ENCODE results near the gene FTH1.
A peak's percentile ranks its signal among the peaks of the same experiment; 100 is the strongest.
"Not testable (repeated sequence)": the region's sequence is repeated elsewhere in the genome, so short reads cannot be mapped to it uniquely, and the experiment has no call there.

The FTH1 gene

DNA sequence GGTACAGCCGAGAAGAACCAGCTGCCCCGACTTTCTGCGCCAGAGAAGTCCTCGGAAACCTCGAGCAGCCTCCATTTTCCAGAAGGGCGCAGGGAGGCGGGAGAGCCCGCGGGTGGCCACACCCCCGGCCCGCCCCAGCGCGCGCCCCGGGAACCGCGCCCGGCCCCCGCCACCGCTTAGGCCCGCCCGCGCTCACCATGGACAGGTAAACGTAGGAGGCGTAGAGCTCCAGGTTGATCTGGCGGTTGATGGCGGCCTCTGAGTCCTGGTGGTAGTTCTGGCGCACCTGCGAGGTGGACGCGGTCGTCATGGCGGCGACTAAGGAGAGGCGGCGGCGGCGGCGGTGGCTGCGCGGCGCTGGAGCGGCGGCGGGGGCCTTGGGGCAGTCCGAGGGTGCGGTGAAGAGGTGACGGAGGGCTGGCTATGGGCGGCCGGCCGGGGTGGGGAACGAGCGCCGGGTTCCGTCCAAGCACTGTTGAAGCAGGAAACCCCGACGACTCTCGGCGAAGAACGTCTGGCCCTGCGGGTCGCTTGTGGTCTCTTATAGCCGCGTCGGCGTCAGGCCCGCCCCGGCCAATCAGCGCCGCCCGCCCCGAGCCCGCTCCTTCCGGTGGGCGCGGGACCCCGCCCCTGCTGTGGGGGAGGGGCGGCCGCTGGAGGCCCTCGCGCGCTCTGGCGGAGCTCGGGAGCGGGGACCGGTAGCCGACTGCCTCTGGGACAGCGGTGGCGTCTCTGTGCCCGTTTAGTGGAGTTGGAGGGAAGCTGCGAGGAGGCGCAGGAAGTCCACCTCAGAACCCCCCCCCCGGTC is at the start of gene FTH1:
FTH1 (minus strand) TSS at position 519 of the 808 bp plus-strand sequence; CDS start at position 310, 209 bp downstream.
- DNase-seq (ENCODE audit: low read depth): peak; percentile 83

DNA sequence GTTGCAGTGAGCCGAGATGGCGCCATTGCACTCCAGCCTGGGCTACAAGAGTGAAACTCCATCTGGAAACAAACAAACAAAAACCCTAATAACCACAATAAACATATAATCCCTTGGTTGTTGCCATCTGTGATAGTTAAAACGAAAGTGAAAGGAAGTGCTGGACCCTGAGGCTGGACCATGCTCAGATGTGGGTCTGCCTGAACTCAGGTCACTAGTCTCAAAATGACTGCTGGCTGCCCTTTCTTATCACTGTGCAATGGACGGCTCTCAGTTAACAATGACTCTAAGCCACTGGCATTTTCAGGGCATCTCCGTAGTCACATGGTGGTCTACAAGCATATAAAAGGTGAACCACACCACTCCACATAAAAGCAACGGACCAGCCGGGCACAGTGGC is 48.2 kb upstream of the FTH1 start:
- DNase-seq (ENCODE audit: low read depth): no peak

DNA sequence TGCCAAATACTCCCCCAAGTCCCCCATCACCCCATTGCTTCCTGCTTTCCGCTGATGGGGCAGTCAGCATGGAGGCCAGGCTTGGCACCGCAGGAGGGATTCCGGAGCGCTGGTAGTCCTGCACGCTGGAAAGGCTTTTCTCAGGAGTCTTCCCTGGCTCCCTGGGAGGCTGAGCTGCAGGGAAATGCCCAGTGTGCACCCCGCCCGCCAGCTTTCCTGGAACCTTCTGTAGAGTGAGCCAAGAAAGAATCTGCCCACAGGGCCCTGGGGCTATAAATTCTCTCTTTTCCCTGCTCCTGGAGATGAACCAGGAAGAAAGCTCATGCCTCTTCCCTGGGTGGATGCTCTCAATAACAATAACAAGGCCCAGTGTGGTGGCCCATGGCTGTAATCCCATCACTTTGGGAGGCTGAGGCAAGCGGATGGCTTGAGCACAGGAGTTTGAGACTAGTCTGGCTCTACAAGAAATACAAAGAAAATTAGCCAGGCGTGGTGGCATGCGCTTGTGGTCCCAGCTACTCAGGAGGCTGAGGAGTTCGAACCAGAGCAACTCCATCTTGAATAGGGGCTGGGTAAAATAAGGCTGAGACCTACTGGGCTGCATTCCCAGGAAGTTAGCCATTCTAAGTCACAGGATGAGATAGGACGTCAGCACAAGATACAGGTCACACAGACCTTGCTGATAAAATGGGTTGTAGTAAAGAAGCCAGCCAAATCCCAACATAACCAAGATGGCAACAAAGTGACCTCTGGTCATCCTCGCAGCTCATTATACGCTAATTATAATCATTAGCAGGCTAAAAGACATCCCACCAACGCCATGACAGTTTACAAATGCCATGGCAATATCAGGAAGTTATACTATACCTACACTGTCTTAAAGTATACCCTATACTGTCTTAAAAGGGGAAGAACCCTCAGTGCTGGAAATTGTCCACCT is 46.4 kb upstream of the FTH1 start:
- no peak for DNase-seq (ENCODE audit: low read depth)

DNA sequence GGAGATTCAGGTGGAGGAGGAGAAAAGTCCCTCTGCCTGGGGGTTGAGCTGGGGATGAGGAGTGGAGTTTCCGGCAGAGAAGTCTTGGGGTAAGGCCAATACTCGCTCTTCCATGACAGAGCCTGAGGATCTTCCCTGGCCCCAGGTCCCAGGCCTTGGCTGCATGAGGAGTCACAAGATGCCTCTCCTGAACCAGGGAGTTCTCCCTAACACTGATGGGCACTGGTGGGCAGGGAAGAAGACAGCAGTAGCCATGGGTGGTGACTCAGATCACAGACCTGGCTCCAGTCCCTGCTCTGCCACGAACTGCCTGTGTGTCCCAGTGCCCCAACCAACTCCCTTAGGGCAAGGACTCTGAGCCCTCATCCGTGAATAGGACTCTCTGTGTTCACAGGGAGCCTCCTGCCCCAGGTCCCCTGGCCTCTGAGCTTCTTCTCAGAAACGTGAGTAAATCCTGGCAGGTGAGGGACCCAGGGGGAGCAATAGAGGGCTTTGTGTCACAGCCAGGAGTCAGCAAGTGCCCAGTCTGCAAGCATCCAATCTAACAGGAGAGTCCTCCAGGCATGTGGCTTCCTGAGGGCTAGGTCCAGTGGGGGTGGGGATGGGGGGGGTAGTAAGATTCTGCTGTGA is 45.5 kb upstream of the FTH1 start:
- DNase-seq (ENCODE audit: low read depth): no peak

DNA sequence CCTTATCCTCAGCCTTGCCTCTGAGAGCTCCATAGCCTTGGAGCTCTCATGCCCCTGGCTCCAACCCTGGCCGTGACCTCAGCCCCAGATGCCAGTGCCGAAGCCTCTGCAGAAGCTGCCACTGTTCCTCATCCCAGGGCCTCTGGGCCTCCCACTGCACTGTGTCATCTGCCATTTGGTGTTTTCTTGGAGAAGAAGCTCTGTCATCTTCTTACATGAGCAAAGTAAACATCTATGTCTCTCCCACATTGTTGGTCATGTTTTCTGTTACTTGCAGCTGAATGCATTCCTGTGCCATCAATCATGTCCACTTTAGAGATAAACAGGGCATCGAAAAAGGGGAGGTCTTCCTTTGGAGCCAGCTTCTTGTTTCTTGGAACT is 45.0 kb upstream of the FTH1 start:
- DNase-seq (ENCODE audit: low read depth): no peak

DNA sequence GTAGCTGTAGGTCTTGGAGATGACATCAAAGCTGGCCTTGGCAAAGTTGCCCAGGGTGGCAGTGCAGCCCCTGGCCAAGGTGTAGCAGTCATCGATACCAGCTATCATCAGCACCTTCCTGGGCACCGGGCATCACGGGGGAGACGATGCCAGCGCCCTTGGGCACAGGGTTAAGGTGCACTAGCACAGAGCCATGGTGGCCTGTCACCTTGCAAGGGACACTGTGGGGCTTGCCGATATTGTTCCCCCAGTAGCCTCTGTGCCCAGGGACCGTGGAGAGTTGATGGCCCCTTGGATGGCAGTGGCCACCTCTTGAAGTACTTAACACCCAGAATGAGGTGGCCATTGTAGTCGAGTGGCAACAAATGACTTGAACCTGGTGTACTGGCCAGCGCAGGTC is 44.4 kb upstream of the FTH1 start:
- no peak for DNase-seq (ENCODE audit: low read depth)

DNA sequence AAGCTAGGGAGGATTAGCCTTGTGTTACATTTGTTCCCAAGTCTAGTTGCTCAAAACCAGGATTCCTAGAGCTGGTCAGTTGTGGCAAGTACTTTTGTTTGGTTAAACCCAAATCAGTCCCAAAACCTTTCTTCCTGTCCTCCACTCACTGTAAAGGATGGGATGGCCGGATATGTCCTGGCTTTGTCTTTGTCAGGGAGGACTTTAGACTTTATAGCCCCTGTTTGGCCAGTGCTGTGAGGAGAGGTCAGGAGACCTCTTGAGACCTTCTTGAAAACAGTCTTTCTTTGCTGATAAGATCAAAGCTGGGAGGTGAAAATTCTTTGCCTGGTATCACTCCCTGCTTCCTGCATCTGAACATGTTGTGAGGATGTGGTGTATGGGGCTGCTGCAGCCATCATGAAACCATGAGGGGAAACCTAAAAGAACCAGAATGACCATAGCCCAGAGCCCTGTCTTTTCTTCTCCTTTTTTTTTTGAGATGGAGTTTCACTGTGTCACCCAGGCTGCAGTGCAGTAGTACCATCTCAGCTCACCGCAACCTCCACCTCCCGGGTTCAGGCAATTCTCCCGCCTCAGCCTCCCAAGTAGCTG is 43.6 kb upstream of the FTH1 start:
- DNase-seq (ENCODE audit: low read depth): no peak

DNA sequence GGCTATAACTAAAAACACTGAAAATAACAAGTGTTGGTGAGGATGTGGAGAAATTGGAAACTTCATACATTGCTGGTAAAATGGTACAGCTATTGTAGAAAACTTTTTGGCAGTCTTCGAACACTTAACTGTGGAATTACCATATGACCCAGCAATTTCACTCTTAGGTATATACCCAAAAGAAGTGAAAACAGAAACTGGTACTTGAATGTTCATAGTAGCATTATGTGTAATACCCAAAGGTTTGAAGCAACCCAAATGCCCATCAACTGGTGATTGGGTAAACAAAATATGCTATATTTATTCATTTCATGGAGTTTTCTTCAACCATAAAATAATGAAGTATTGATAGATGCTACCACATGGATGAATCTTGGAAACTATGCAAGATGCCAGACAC is 40.8 kb upstream of the FTH1 start:
- DNase-seq (ENCODE audit: low read depth): no peak

DNA sequence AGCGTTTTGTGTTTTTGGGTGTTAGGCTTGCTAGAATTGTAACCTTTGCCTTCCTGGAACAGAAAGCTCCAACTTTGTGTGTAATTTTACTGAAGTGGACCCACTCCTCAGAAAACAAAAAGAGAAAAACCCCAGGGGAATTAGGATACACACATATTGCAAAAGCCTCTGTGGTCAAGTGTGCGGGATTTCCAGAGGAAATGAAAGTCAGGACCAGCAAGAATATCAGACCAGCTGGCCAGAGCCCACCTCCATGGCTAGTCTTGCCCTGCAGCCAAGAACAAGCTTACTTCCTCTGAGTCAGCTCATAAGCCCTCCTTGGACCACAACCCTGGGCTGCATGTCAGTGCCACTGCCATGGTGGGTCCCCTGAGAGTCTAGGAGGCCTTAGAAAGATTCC is 37.0 kb upstream of the FTH1 start:
- no peak for DNase-seq (ENCODE audit: low read depth)

DNA sequence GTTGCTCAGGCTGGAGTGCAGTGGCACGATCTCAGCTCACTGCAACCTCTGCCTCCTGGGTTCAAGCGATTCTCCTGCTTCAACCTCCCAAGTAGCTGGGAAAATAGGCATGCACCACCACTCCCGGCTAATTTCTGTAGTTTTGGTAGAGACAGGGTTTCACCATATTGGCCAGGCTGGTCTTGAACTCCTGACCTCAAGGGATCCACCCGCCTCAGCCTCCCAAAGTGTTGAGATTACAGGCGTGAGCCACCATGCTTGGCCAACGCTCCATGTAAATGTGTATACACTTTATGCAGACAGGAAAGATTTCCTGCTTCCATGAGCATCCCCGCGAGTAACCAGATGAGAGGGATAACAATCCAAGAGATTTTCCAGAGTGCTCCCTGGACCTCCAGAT is 34.8 kb upstream of the FTH1 start:
- DNase-seq (ENCODE audit: low read depth): not testable (repeated sequence)

DNA sequence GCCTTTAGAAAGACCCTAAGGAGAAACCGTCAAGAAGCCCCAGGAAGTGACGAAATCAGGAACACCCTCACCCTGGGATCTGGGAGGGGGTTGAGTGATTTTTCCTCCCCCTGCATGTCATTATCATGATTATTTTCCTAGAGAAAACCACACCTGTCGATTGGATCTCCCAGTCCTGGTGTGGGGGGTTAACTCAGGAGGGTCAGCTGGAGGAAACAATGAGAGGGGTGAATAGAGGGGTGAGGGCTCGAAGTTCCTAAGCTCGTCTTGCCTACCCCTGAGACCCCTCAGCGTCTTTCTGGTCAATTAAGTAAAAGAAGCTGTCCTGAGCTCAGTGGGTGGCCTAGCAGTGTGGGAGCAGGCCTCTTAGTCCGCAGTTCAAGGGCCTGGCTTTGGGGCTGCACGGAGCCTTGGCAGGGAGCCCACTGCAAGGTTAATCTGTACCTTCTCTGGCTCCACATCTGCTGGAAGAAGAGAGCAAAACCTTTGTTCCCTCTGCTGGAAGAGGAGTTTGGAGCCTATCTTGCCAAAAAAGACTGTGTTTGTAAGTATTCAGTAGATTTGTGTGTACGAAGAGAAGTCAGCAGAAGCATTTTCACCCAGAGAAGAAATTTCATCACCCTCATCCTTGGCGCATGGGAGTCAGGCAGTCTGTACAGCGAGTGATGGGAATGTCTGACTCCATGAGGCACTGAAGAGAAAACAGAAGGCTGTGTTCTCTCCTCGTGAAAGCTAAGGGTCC is 34.2 kb upstream of the FTH1 start:
- DNase-seq (ENCODE audit: low read depth): no peak

DNA sequence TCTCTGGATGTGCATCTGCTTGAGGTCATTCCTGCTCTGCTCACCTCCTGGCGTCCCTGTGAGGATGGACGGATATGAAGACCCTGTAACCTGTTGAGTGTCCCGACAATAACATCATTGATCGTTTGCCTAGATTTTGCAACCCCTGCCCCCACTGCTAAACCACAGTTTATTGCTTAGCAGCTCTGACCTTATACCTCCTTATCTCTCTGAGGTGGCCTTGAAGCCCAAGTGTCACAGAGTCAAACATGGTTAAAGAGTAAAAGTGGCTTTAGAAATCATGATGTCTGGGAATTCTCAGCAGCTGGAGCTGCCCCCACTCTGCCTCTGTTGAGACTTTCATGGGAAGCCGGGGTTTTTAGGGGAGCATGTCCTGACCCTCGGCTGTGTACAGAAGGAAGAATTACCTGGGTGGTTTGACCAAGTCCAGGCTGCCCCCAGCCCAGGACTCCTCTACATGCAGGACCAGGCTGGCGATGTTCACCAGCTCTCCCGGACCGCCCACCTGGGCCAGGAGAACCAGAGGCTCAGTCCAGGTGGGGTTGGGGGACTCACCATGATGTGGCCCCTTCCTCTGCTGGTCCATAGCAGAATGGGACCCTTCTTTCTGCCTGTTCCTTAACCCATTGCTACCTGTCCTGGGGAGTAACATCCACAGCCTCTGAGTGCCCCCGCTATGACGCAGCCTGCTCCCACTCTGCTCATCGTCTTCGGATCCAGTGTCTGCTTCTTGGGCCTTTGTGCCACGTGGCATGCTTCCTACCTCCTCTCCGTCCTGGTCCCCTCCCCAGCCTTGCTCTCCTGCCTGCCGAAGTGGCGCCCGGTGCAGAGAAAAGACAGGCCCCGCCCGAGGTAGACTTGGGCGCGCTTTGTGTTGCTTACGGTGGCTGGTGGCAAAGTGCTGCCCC is 33.4 kb upstream of the FTH1 start:
- no peak for DNase-seq (ENCODE audit: low read depth)

DNA sequence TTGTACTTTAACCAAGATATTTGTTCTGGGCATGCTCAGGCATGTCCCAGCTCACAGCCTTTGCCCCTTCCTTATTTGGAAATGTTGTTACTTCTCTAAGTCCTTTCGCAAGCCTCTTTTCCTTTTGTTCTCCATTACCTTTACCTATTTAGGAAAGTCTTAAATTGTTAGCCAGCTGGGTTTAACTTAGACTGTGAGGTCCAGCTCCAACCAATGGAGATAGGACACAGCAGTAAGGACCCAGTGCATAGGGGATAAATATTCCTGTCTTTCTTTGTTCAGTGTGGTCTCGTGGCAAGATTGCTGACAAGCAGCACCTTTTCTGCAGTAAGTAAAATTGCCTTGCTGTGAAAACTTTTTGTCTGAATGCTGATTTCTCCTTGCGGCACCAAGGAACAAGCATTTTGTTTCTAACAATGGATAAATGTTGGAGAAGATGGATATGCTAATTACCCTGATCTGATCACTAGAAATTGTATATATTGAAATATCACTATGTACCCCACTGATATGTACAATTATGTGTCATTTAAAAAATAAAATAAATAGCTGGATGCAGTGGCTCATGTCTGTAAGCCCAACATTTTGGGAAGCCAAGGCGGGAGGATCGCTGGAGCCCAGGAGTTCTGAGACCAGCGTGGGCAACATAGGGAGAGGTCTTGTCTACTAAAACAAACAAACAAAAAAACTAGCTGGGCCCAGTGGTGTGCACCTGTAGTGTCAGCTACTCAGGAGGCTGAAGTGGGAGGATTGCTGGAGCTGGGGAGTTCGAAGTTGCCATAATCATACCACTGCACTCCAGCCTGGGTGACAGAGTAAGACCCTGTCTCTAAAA is 31.9 kb upstream of the FTH1 start:
- DNase-seq (ENCODE audit: low read depth): no peak

DNA sequence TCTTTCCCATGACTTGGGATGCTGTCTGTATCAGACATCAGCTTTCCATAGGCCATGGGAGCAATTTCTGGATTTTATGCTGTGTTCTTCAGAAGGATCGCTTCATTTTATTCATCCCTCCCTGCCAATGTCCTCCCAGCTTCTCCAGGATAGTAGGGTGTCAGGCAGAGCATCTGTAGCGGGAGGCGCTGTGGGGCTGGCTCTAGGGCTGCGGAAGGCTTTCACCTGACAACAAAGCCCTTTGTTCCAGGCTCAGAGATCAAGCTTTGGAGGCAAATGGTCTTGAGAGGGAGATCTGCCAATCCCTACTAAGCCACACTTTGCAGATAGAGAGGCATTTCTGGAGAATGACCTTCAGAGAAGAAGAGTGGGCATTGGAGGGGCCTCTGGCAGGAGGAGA is 29.5 kb upstream of the FTH1 start:
- no peak for DNase-seq (ENCODE audit: low read depth)

DNA sequence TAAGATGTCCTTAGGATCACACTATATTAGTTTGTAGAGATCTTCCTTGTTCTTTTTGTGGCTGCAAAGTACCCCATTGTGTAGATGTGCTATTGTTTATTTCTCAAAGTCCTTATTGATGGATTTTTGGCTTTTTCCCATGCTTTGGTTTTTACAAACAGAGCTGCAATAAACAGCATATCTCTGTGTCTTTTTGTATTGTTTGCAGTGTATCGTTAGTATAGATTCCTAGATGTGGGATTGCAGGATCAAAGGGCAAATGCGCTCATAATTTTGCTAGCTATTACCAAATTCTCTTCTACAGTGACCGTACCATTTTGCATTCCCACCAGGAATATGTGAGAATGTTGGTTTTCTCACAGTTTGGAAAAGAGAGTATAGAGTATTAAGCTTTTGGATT is 27.5 kb upstream of the FTH1 start:
- DNase-seq (ENCODE audit: low read depth): no peak

DNA sequence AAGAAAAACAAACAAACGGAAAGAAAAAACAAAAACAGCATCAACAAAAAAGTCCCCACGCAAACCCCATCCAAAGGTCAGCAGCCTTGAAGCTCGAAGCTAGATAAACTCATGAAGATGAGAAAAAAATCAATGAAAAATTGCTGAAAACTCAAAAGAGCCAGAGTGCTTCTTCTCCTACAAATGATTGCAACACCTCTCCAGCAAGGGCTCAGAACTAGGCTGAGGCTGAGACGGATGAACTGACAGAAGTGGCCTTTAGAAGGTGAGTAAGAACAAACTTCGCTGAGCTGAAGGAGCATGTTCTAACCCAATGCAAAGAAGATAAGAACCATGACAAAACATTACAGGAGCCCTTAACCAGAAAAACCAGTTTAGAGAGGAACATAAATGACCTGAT is 18.4 kb upstream of the FTH1 start:
- no peak for DNase-seq (ENCODE audit: low read depth)

DNA sequence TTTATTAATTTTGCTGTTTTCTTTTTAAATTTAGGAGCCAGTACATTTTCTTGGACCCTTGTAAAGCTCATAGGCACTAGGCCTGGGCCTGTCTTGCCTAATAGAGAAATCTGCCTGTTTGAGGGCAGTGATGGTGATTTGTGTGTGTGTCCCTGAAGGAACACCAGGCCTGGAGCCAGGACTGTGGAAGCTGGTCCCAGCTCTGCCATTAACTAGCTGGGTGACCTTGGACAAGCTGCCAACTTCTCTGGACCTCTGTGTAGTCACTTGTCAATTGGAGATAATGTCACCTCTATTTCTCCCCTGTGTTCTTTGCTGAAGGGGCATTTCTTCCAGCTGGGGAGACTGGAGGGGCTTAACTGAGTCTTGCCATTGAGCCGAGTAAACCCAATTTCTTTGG is 16.0 kb upstream of the FTH1 start:
- DNase-seq (ENCODE audit: low read depth): no peak

DNA sequence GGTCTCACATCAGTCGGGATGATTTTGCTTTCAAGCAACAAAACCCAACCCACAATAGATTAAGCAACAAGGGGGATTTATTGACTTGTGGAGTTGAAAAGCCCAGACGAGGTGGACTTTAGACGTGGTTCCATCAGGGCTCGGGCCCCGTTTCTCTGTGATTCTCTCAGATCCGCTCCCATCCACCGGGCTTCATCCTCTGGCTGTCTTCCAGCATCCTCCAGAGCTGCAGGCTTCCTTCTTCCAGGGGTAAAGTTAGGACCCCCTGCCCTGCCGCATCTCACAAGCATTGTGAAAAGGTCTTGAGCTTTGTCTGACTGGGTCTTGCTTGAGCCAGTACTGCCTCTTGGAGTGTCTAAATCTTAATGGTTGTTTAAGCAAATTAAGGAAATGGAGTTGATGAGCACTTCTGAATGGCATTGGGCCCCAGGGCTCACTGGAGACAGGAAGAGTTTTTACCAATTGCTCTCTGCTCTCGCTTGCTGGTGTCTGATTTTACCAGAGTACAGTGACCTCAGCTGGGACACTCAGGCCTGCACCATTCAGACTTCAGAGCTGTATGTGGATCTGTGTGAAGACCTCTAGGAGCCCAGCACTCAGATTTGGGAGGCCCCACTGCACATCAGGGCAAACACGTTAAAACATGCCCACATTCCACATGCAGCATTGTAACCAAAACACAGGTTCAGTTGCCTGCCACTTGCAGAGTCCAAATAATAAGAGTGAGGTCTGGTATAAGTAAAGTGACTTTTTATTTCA is 13.5 kb upstream of the FTH1 start:
- DNase-seq (ENCODE audit: low read depth): no peak

All from T-helper 22 cell (primary cell).